ENCODE measurements around the gene TKT. TPM values are rescaled to one million over a fixed set of nuclear protein-coding genes. Genes with fewer than 3 reads are reported as not detected.

Gene TKT
- polyA plus RNA-seq, 1 donor, result 34.3 TPM

- peak; percentile 66 for DNase-seq
Observed at GRCh38 chr3:53195602-53196574, 59.9 kb downstream of the TKT start.

- no peak for DNase-seq
Observed at GRCh38 chr3:53195066-53195450, 60.8 kb downstream of the TKT start.

DNA sequence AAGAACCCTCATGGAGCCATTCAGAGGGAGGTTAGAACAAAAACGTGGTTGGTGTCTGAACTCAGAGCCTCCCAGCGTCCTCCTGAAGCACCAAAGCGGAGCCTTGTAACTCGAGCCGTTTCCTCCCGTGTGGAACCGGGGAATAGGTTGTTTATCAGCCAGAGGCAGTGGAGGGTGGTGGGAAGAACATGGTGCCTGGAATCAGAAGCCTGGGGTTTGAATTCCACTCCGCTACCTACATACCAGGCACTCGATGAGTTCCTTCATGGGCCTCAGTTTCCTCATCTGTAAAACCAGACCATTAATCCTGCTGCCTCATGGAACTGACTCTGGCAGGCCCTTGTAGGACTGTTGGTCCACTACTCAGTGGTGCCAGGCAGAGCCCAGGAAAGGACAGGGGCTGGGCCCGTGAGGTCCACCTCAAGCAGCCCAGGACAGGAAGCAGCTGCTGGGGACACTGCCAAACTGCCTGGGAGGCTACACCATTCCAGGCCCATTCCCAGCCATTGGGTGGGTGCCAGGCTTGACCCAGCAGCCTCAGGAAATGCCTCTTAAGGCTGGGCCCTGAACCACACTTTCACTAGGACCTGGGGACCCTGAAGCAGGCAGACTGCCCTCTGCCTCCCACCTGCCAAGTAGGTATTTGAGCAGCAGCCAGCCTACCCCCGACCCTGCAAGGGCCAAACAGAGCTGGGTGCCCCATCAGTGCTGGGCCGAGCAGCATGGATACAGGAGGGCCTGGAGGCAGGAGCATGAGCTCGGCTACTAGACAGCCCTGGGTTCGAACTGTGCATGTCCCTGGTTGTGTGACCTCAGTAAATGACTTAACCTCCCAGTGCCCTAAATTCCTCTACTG is 61.4 kb downstream of the TKT start:
- no peak for DNase-seq

GRCh38 chr3:53193466-53194209 is 62.2 kb downstream of the TKT start:
- DNase-seq, result peak; percentile 63

- no peak for DNase-seq
Observed at GRCh38 chr3:53192608-53193007, 63.2 kb downstream of the TKT start.

- no peak for DNase-seq
Observed at GRCh38 chr3:53191836-53192480, 63.9 kb downstream of the TKT start.

GRCh38 chr3:53190659-53191058 is 65.2 kb downstream of the TKT start:
- no peak for DNase-seq

- no peak for DNase-seq
Observed at GRCh38 chr3:53189276-53189675, 66.5 kb downstream of the TKT start.

DNA sequence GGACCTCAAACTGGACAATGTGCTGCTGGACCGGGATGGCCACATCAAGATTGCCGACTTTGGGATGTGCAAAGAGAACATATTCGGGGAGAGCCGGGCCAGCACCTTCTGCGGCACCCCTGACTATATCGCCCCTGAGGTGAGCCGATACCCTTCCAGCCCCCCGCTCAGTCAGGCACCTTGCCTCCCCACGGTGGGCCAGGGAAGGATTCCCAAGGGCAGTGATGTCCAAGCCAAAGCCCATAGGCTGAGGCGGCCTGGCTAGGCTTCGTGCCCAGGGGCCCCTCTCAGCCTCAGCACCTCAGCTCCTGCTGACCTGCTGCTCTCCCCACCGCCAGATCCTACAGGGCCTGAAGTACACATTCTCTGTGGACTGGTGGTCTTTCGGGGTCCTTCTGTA is 67.1 kb downstream of the TKT start:
- no peak for DNase-seq

DNA sequence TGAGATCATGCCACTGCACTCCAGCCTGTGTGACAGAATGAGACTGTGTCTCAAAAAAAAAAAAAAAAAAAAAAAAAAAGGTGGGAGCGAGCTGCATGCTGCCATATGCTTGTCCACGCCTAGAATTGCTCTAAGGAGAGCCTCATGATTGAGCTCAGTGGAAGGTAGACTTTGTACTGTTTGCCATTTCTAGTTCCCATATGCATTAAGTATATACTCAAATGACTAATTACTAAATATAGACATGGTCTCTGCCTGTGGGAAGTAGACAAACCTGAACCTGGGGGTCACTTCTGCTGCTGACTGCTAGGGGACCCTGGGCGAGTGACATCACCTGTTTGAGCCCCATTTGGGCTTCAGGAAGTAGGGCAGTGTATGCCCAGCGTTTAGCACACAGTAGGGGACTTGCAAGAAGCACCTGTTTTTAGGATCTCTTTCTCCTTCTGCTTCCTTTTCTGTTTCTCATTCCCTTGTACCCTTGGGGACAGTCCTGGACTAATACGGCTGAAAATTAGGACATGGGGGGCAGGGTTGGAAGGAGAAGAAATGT is 67.6 kb downstream of the TKT start:
- DNase-seq, result no peak

DNA sequence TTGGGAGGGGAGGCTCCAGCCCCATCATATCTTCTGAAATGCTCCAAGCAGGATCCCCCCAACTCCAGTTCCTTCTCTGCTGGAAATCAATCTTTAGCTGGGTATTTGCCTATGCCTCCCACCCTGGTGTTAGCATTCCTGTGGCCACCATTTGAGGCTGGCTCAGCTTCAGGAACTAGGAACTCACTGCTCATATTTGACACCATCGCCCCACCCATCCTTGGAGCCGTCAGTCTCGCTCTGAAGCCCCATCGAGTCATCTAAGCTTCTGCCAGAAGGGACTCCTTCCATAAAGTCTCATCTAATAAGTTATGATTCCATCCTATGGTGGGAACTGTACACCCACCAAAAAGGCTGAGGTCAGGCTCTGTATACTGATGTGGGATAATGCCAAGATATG is 68.4 kb downstream of the TKT start:
- no peak for DNase-seq

- DNase-seq, result no peak
Observed at GRCh38 chr3:53186726-53187125, 69.1 kb downstream of the TKT start.

DNA sequence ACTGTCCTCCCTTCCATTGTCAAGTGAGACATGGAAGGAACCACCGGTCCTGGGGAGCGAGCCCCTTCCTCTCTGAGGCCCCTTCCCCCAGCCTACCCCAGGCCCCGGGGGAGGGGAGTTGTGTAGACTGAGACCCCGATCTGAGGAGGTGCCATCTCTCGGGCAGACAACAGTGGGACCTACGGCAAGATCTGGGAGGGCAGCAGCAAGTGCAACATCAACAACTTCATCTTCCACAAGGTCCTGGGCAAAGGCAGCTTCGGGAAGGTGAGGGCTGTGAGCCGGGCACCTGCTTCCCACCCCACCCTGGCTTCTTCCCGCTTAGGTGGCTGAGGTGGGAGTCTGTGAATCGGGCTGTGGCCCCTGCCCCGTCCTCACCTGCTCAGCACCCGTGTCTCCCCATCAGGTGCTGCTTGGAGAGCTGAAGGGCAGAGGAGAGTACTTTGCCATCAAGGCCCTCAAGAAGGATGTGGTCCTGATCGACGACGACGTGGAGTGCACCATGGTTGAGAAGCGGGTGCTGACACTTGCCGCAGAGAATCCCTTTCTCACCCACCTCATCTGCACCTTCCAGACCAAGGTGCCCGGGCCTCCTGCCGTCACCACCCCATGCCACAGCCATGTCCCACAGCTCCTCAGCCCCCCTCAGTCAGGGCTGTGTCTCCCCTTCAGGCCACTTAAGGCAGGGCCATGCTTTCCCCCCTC is 69.9 kb downstream of the TKT start:
- DNase-seq, result no peak

DNA sequence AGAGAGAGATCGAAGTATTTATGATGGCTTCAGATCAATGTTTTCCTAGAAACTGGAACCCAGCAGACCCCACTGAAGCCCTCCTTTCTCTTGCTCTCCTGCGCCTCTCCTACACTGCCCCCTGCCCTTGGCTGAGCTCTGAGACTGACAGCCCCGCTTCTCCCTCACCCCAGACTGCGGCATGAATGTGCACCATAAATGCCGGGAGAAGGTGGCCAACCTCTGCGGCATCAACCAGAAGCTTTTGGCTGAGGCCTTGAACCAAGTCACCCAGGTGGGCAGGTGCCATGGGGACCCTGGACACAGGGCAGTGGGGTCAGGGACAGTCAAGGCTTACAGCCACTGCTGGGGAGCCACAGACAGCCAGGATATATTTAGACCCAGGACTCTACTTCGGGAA is 71.1 kb downstream of the TKT start:
- no peak for DNase-seq

DNA sequence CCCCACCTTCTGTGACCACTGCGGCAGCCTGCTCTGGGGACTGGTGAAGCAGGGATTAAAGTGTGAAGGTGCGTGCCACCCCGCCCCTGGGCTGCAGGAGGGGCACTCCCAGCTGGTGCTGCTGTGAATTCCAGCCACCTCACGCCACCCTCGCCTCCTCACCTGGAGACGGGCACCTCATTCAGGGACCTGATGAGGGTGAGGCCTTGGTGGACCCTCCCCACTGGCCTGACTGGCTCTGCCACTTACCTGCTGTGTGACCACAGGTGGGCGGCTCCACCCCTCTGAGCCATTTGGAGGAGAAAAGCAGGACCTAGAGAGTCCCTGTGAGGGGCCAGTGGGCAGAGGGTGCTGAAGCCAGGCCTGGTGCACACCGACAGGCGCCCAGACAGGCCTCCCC is 72.3 kb downstream of the TKT start:
- no peak for DNase-seq

- no peak for DNase-seq
Observed at GRCh38 chr3:53182764-53183355, 73.0 kb downstream of the TKT start.

DNA sequence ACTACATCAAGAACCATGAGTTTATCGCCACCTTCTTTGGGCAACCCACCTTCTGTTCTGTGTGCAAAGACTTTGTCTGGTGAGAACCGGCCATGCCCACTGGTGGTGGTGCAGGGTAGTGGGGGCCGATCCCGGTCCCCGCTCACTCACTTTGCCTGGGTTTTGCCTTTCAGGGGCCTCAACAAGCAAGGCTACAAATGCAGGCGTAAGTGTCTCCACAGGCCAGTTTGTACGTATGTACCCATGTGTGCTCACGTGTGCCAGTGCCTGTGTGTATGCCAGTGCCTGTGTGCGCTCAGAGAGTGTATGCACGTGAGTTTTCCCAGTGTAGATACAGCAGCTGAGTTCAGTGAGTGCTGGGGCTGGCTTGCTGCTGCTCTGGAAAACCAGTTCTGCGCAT is 74.3 kb downstream of the TKT start:
- DNase-seq, result no peak

DNA sequence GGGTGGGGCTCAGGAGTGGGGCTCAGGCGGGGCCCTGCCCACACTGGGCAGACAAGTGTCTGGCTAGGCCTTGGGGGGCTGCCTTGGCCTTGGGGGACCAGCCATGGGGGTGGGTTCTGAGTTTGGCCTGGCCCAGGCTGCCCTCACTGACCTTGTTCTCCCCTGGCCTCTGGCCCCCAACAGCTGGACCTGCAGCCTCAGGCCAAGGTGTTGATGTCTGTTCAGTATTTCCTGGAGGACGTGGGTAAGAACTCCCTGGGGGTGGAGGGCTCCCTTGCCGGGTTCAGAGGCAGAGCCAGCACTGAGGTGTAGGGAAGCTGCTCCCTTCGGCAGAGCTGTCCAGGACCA is 74.8 kb downstream of the TKT start:
- no peak for DNase-seq

DNA sequence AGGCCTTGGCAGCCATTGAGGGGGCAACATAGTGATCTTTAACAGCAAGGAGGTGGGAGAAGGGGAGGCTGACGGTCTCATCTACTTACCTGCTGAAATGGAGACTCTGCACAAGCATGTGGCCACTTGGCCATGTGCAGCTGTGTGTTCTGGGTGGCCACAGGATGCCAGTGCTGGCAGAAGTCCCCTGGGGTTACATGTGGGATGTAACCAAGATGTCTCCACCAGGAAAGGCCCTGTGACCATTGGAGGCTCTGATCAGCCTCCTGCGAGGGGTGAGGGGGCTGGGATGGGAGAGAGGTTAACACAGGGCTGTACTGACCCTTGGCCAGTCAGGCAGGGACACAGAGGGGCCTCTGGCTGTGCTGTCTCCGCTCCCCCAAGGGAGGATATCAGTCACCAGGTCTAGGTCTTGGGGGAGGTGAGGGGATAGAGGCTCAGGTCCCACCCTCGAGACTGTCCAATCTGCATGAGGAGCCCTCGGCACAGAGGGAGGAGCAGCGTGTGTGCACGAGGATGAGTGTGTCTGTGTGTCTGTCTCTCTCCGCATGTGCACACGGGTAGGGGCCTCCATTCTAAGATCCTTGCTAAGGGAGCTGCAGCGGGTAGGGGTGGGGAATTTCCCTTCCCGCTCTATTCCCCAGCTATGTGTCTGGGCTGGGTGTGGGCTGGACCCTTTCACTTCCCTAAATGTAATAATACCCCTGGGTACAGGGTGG is 75.4 kb downstream of the TKT start:
- DNase-seq, result no peak

- no peak for DNase-seq
Observed at GRCh38 chr3:53179580-53179979, 76.2 kb downstream of the TKT start.

All from hindlimb muscle (tissue), 1 donor.